NCI-H524 treated with DMSO at 0.1 percent for 48 hours (cell line): ENCODE results near the gene SCAF11.
"Not testable (repeated sequence)": the region's sequence is repeated elsewhere in the genome, so short reads cannot be mapped to it uniquely, and the experiment has no call there.

Experiments
- DNase-seq: peaks from one replicate; lab custom pipeline; 2025; lab: John Stamatoyannopoulos, UW

The SCAF11 gene, protein sequence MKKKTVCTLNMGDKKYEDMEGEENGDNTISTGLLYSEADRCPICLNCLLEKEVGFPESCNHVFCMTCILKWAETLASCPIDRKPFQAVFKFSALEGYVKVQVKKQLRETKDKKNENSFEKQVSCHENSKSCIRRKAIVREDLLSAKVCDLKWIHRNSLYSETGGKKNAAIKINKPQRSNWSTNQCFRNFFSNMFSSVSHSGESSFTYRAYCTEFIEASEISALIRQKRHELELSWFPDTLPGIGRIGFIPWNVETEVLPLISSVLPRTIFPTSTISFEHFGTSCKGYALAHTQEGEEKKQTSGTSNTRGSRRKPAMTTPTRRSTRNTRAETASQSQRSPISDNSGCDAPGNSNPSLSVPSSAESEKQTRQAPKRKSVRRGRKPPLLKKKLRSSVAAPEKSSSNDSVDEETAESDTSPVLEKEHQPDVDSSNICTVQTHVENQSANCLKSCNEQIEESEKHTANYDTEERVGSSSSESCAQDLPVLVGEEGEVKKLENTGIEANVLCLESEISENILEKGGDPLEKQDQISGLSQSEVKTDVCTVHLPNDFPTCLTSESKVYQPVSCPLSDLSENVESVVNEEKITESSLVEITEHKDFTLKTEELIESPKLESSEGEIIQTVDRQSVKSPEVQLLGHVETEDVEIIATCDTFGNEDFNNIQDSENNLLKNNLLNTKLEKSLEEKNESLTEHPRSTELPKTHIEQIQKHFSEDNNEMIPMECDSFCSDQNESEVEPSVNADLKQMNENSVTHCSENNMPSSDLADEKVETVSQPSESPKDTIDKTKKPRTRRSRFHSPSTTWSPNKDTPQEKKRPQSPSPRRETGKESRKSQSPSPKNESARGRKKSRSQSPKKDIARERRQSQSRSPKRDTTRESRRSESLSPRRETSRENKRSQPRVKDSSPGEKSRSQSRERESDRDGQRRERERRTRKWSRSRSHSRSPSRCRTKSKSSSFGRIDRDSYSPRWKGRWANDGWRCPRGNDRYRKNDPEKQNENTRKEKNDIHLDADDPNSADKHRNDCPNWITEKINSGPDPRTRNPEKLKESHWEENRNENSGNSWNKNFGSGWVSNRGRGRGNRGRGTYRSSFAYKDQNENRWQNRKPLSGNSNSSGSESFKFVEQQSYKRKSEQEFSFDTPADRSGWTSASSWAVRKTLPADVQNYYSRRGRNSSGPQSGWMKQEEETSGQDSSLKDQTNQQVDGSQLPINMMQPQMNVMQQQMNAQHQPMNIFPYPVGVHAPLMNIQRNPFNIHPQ (N-terminal part only)

DNA sequence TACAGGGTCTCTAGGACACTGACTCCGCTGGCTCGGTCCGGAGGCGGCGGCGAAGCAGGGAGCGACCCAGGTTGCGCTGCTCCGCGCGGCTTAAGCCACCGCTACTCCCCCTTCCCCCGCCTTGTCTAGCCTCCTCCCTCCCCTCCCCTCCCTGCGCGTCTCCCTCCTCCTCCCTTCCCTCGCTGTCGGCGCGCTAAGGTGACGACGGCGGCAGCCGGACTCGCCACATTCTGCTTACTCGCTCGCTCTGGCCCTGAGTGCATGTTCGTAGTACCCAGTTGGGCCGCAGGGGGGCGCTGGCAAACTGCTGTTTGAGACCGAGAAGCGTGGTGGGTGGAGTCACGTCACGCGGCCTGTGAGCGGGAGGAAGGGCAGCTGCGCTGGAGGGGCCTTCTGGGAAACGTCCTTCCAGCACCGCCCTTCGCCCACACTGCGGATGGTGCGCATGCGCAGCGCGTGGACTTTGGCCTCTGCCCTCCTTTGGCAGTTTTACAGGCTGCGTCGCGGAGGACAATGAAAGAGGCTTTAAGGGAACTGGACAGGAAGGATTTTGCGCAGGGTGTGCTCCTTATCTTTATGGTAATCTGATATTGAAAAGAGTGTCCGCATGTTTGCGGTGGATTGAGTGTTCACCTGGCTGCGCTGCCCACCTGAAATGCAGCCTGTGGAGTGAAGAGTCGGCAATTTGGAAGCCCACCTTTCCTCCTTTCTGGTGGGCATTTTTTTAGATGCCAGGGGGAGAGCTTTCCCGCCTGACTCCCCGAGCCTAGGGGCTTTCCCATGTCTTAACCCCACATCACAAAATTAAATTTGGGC lies at the start of gene SCAF11:
Gene SCAF11, minus strand, starts transcription at position 107 of the 816 bp plus-strand sequence. CDS start 26,407 bp downstream, outside the sequence.
- peak; percentile 89 for DNase-seq

DNA sequence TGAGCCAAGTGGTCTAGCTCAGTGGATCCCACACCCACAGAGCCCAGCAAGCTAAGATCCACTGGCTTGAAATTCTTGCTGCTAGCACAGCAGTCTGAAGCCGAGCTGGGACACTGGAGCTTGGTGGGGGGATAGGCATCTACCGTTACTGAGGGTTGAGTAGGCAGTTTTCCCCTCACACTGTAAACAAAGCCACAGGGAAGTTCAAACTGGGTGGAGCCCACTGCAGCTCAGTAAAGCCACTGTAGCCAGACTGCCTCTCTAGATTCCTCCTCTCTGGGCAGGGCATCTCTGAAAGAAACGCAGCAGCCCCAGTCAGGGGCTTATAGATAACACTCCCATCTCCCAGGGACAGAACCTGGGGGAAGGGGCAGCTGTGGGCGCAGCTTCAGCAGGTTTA lies 46.7 kb upstream of the SCAF11 start:
- DNase-seq: not testable (repeated sequence)

DNA sequence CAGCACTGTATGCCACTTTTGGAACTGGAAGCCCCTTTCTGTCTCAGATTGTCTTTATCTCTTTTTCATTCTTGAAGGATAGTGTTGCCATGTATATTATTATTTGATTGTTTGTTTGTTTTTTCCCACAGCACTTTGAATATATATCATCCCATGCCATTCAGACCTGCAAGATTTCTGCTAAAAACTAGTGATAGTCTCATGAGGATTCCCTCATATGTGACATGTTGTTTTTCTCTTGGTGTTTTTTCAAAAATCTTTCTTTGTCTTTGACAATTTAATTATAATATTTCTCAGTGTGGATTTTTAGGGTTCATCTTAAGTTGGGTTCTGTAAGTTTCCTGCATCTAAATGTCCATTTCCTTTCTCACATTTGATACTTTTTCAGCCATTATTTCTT lies 36.8 kb upstream of the SCAF11 start:
- DNase-seq: no peak

- DNase-seq: no peak
These were observed 33.7 kb upstream of the SCAF11 start for GRCh38 chr12:46024099-46024498.

DNA sequence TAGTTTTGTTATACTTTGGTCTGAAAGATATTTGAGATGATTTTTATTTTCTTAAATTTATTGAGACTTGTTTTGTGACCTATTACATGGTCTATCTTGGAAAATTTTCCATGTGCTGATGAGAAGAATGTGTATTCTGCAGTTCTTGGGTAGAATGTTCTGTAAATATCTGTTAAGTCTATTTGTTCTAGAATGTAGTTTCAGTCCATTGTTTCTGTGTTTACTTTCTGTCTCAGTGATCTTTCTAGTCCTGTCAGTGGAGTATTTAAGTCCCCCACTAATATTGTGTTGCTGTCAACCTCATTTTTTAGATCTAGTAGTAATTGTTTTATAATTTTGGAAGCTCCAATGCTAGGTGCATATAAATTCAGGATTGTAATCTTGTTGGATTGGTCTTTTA lies 30.4 kb upstream of the SCAF11 start:
- no peak for DNase-seq

DNA sequence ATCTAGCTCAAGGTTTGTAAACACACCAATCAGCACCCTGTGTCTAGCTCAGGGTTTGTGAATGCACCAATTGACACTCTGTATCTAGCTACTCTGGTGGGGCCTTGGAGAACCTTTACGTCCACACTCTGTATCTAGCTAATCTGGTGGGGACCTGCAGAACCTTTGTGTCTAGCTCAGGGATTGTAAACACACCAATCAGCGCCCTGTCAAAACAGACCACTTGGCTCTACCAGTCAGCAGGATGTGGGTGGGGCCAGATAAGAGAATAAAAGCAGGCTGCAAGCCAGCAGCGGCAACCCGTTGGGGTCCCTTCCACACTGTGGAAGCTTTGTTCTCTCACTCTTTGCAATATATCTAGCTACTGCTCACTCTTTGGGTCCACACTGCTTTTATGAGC lies 28.3 kb upstream of the SCAF11 start:
- not testable (repeated sequence) for DNase-seq

DNA sequence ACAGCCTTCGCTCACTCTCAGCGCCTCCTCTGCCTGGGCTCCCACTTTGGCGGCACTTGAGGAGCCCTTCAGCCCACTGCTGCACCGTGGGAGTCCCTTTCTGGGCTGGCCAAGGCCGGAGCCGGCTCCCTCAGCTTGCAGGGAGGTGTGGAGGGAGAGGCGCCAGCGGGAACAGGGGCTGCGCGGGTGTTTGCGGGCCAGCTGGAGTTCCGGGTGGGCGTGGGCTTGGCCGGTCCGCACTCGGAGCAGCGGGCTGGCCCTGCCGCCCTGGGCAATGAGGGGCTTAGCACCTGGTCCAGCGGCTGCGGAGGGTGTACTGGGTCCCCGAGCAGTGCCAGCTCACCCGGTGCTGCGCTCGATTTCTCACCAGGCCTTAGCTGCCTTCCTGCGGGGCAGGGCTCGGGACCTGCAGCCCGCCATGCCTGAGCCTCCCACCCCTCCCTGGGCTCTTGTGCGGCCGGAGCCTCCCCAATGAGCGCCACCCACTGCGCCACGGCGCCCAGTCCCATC lies 27.5 kb upstream of the SCAF11 start:
- DNase-seq: not testable (repeated sequence)

DNA sequence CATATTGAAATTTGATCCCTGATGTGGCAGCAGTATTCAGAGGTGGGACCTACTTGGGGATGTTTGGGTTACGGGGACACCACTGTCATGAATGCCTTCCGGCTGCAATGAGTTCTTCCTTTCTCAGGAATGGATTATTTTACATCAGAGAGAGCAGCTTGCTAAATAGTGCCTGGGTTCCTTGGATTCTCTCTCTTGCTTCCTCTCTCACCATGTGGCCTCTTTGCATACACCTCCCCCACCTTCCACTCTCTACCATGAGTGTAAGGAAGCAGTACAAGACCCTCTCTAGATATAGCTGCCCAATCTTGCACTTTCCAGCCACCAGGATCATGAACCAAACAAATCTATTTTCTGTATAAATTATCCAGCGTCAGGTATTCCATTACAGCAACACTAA lies 15.4 kb upstream of the SCAF11 start:
- no peak for DNase-seq

DNA sequence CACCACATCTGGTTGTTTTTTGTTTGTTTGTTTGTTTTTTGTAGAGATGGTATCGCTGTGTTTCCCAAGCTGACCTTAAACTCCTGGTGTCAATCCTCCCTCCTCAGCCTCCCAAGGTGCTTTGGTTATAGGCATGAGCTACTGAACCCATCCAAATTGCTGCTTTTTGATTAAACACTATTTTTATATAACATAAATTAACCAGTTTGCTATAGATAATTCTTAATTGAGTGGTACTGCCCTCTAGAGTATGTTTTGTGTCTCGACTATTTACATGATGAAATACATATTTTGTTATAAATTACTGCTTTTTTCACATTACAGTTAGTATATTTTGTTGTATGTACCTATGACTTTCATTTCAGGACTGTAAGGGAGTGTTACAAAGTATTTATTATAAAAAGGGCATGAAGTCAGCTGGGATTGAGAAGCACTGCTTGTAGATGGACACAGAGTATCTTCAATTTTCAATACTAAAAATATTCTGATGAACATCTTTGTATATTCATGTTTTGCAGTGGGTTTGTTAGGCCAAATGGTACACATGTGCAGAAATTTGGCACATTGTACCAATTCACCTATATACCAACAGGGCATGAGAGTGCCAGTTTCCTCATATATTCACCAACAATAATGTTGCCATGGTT lies 14.9 kb upstream of the SCAF11 start:
- DNase-seq: no peak

- DNase-seq: no peak
These were observed 14.3 kb upstream of the SCAF11 start for GRCh38 chr12:46004715-46005114.

GRCh38 chr12:46000076-46000475 lies 9.7 kb upstream of the SCAF11 start:
- not testable (repeated sequence) for DNase-seq

DNA sequence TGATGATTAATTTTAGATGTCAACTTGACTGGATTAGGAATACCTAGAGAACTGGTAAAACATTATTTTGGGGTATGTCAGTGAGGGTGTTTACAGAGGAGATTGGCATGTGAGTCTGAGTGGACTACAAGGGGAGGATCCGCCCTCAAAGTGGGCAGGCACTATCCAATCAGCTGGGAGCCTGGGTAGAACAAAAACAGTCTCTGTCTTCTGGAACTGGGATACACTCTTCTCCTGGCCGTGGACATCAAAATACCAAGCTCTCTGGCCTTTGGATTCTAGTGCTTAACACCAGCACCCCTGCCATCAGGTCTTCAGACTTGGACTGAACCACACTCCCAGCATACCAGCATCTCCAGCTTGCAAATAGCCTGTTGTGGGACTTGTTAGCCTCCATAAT lies 4.4 kb upstream of the SCAF11 start:
- no peak for DNase-seq

GRCh38 chr12:45991284-45992249 lies 1.2 kb upstream of the SCAF11 start:
- peak; percentile 61 for DNase-seq

DNA sequence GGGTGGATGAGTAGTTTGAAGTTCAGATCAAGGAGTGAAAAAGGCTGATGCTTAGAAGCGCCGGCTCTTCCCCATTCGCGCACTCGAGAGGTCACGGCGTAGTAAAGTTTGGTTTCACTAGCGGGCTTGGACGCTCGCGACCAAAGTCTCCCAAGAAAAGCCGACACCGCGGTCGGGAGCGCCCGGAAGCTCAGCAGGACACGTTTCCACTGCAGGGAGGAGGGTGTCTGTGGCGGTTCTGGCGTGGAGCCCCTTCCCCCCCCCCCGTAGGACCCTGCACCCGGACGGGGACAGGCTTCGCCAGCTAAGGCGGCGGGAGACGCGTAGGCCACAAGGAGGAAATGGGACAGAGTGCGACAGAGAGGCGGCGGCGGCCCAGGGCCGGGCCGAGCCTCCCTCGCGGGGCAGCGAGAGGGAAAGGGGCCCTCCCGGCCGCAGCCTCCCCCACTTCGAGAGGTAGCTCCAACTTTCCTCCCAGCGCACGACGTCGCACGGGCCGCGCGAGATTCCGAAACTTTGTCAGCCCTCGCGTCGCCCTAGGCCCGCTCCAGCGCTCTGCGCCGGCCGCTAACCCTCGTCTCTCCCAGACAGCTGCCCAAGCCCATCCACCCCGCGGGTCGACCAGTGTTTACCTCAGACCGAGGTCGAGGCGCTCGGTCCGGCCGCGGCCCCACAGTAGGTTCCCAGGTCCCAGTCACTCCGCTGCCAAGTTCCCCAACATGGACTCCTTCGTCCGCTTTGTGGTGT lies 480 bp downstream of the SCAF11 start:
- DNase-seq: peak; percentile 18

DNA sequence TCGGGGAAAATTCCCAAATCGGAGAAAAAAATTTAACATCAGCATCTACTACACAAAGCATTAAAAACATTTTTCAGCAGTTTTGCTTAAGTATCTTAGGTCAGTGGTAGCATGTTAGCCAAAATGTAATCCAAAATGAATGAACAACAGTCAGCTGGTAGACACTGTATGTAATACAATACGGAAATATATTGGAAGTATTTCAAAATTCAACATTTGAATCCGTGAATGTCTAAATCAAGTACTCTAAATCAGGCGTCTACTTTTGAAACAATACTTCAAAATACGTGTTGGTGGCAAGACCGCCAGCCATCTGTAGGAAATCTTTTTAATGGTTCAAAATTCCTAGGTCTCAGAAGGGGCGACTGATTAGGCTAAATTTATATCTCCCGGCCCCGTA lies 1.1 kb downstream of the SCAF11 start:
- no peak for DNase-seq

DNA sequence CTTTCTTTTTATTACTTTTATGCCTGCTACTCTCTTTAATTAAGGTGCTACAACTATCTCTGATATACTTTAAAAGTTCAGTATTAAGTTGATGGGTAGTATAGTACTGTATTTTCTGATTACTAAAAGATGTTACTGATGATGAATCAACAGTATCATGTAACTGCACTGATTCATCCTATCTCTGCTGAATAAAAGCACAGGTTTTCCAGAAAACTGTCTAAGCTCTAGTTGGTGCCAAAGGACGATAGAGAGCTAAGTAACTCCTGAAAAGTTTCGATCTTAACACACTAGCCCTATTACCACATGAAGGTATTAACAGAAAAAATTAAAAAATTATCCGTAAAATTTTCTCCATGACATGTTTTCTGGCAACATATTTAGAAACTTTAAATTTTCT lies 2.1 kb downstream of the SCAF11 start:
- DNase-seq: no peak

DNA sequence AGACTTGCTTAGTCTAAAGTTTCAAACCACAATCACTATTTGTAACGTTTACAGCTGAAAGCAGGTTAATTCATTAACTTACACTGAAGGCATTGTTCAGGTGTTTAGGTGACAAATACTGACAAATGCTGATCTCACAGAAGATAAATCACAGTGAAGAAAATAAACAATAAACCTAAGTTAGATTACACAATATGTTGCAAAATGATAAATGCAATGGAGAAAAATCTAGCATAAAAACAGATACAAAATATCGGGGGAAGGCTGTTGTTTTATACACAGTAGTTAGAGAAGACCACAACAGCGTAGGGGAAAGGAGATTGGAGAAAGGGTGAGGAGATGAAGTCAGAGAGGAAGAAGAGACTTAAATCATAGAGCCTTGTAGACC lies 3.0 kb downstream of the SCAF11 start:
- DNase-seq: no peak

DNA sequence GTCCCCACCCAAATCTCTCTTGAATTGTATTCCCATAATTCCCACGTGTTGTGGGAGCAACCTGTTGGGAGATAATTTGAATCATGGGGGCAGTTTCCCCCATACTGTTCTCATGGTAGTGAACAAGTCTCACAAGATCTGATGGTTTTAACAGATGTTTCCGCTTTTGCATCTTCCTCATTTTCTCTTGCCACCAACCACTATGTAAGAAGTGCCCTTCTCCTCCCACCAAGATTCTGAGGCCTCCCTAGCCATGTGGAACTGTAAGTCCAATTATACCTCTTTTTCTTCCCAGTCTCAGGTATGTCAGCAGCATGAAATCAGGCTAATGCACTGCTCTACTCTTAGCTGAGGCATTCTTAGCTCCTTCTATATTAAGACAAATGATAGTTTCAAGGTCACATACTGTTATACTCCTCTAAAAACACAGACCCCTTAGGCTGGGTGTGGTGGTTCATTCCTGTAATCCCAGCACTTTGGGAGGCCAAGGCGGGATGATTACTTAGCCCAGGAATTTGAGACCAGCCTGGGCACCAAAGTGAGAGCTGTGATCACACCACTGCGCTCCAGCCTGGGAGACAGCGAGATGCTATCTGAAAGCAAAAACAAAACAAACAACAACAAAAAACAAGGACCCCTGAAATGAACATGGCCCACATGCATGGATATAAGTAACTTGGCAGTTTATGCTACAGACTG lies 3.6 kb downstream of the SCAF11 start:
- DNase-seq: no peak
